Activated CD8-positive, alpha-beta memory T cell treated with anti-CD3 and anti-CD28 coated beads for 36 hours (primary cell): Measurements from ENCODE around the gene GIPR. TPM values are rescaled to one million over a fixed set of nuclear protein-coding genes. Genes with fewer than 3 reads are reported as not detected.
"Not testable (repeated sequence)": the region's sequence is repeated elsewhere in the genome, so short reads cannot be mapped to it uniquely, and the experiment has no call there.

Source experiments
- CTCF ChIA-PET: fragments of 350-600 bp; sonication (Branson Sonifier 250); formaldehyde crosslinking; loops from one replicate; lab custom pipeline; 2021; ENCODE audit warnings: antibody characterized with exemption; lab: Charles Lee
- POLR2A ChIA-PET: fragments of 350-600 bp; sonication (Branson Sonifier 250); formaldehyde crosslinking; loops from one replicate; lab custom pipeline; 2021; ENCODE audit warnings: antibody characterized with exemption; lab: Charles Lee
- total RNA-seq, 2 experiments: library from RNA; stranded (reverse); gene quantifications; one replicate each; pipeline ENCODE4 v1.2.3, GENCODE V29; 2021

The GIPR gene
- total RNA-seq, 2 experiments from 2014 or later = 2.4 to 2.8 TPM

DNA sequence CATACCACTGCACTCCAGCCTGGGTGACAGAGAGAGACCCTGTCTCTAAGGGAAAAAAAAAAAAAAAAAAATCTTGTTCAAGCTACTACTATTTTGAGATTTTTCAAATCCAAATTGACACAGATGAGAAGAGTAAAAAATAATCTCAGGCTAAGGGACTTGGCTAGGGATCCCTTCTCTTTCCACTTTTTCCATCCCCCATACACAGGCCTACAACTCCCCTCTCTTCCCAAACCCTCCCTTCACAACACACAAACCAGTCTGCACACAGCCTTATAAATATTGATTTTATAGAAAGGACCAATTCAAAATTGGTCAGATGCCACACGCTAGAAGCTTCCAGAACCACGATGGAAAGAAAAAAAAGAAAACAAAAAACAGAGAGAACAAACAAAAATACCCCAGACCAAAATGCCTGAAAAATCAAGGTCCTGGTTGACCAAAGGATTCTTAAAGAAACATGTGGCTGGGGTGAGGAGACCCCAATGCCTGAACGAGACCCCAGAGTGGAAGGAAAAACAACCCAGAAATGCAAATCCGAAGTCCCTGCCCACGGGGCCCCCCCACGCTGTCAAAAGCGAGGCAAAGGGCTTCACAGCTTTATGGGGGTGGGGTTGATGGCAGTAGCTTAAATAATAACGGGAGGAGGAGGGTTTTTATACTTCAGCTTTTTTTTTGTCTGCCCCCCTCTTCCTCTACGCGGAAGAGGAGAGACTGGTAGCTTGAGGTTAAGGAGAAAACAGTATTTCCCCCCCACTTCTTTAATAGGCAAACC, 42.5 kb downstream of the GIPR start:
- ChIA-PET CTCF (interaction anchor here (1.0 kb wide), 1 partner anchor 58 kb away, joined by 4 read pairs; no protein-coding TSS in a partner anchor), POLR2A (no interaction called here)

GRCh38 chr19:45711851-45712698, 44.1 kb downstream of the GIPR start:
- ChIA-PET CTCF (interaction anchor here (1.6 to 1.9 kb wide), 2 partner anchors 18 to 21 kb away, joined by 5 to 8 read pairs; no protein-coding TSS in a partner anchor), POLR2A (no interaction called here)

GRCh38 chr19:45712699-45713067, 44.7 kb downstream of the GIPR start:
- POLR2A ChIA-PET = no interaction called here

GRCh38 chr19:45713141-45713540, 45.1 kb downstream of the GIPR start:
- ChIA-PET POLR2A (interaction anchor here (0.7 kb wide), 2 partner anchors 9 to 42 kb away, joined by 4 to 10 read pairs; no protein-coding TSS in a partner anchor), CTCF (interaction anchor here (1.6 to 1.9 kb wide), 2 partner anchors 20 to 22 kb away, joined by 5 to 8 read pairs; no protein-coding TSS in a partner anchor)

More at GRCh38 chr19:45712699-45713067, 44.7 kb downstream of the GIPR start:
- CTCF ChIA-PET = interaction anchor here (1.6 to 1.9 kb wide), 2 partner anchors 19 to 22 kb away, joined by 5 to 8 read pairs; no protein-coding TSS in a partner anchor

GRCh38 chr19:45715139-45715538, 47.1 kb downstream of the GIPR start:
- POLR2A ChIA-PET = interaction anchor here (0.6 kb wide), 1 partner anchor 745 kb away, joined by 4 read pairs; no protein-coding TSS in a partner anchor
- CTCF ChIA-PET = interaction anchor here (0.7 to 1.4 kb wide), 5 partner anchors 10 to 276 kb away, joined by 3 to 7 read pairs (median 4); partner anchors contain the start of genes FBXO46 and QPCTL

DNA sequence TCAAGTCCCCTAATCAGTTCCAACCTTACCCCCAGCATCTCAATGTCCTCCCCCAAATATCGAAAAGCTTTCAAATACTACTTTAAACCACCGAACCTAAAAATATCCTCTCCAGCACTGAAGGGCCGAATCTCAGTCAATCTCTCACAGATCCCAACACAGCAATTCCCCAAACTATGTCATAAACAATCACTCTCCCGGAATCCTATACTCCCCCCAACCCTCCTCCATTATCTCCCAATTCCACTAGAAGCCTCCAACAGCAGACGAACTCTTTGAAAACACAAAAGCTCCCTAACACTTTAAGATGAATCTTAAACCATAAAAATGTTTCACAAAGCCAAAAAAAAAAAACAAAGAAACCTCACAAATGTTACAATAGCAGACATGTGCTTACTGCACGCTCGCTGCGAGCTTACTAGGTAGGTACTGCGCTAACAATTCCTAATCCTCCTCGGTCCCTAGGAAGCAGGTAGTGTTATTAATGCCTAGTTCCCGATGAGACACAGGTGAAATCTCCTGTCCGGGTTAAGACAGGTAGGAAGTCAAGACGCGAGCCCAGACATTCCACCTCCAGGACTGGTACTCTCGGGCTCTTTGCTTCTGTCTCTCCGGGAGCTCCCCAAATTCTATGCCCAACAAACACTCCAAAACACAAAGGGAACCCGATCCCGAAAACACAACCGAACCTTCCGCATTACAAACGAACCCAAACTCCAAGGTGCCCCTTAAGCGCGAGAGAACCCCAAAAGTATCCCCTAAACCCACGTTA, 48.5 kb downstream of the GIPR start:
- POLR2A ChIA-PET = interaction anchor here (0.6 to 2.7 kb wide), 8 partner anchors 9 to 250 kb away, joined by 3 to 17 read pairs (median 6); partner anchors contain the start of genes FBXO46, QPCTL, SIX5 and SNRPD2
- CTCF ChIA-PET = interaction anchor here (0.7 to 3.1 kb wide), 7 partner anchors 12 to 66 kb away, joined by 3 to 19 read pairs (median 7); partner anchors contain the start of genes DMPK, FBXO46, QPCTL and SIX5

DNA sequence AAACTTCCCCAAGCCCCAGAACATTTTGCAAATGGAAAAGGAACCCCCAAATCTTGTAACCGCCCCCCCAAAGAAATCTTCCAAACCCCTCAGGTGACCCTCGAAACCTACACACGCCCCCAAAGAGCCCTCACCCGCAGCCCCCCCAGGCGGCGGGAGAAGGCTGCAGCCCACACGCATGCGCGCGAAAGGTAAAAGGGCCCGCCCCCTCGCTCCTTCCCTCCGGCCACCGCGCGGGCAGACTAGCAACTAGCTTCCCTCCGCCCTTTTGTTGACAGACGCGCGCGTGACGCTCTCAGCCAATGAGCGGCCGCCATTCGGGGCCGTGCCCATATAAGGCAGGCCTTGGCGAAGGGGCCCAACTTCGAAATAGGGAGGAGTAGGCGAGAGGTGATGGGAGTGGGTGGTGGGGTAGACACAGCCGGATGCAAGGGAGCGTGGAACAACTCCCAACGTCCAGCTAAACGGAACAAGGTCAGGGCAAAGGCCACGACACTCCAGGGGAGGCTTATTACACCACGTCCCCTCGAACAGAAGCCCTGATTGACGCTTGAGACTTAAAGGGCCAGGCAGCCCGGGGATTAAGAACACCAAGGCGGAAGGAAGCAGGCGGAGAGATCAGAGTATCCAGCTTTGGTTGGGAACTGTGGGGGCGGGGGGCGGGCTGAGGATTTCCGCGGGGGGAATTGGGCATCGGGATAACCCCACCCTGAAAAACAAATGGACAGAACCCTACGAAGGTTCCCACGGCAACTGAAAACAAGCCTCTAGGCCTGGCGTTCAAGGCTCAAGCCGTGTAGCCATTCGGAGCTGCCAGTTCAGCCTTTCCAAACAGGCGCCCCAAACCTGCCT, 49.3 kb downstream of the GIPR start:
- ChIA-PET POLR2A (interaction anchor here (0.6 to 2.7 kb wide), 10 partner anchors 9 to 827 kb away, joined by 3 to 17 read pairs (median 5); partner anchors contain the start of genes FBXO46, QPCTL, SIX5 and SNRPD2), CTCF (interaction anchor here (0.5 to 3.1 kb wide), 9 partner anchors 10 to 278 kb away, joined by 3 to 19 read pairs (median 4); partner anchors contain the start of genes DMPK, FBXO46, QPCTL and SIX5)

- CTCF ChIA-PET = interaction anchor here (0.7 to 3.1 kb wide), 5 partner anchors 11 to 279 kb away, joined by 3 to 19 read pairs (median 7); partner anchors contain the start of genes FBXO46, QPCTL and SIX5
These were observed 50.1 kb downstream of the GIPR start for GRCh38 chr19:45717983-45718650.

GRCh38 chr19:45720065-45720464, 52.0 kb downstream of the GIPR start:
- CTCF ChIA-PET = interaction anchor here (1.2 to 1.6 kb wide), 2 partner anchors 49 to 79 kb away, joined by 3 to 10 read pairs; partner anchors contain the start of gene SIX5
- POLR2A ChIA-PET = interaction anchor here (0.8 to 1.1 kb wide), 2 partner anchors 10 to 28 kb away, joined by 5 to 6 read pairs; partner anchors contain the start of genes FBXO46, QPCTL and SNRPD2

More at GRCh38 chr19:45717983-45718650, 50.1 kb downstream of the GIPR start:
- POLR2A ChIA-PET = interaction anchor here (0.6 to 2.7 kb wide), 7 partner anchors 12 to 828 kb away, joined by 3 to 17 read pairs (median 5); partner anchors contain the start of genes FBXO46, QPCTL, SIX5 and SNRPD2

GRCh38 chr19:45728683-45729082, 60.7 kb downstream of the GIPR start:
- POLR2A ChIA-PET = not testable (repeated sequence)
- CTCF ChIA-PET = interaction anchor here (2.5 to 4.5 kb wide), 2 partner anchors 11 to 40 kb away, joined by 17 to 19 read pairs; partner anchors contain the start of gene SIX5

DNA sequence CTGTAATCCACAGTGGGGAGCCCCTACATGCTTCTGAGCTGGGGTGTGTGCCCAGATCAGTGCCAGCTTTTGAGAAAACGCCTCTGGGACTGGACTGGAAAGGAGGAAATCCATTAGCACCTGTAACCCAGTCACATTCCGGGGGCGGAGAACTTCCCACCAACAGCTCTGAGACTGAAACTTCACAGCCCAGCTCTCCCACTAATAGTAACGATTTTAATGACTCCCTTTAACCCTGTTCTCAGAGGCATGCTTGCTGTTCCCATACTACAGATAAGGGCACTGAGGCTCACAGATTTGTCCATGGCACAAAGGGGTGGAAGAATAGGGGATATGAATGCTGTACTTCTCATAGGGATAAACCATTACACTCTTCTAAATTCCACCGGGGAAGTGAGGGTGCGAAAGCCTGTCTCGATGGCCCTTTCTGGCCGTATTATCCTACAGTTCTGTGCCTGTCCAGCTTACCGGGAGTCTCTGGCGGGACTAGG, 61.8 kb downstream of the GIPR start:
- POLR2A ChIA-PET = interaction anchor here (0.6 to 2.4 kb wide), 6 partner anchors 10 to 39 kb away, joined by 3 to 17 read pairs (median 5); partner anchors contain the start of genes QPCTL, SIX5 and SNRPD2
- CTCF ChIA-PET = interaction anchor here (1.3 to 4.5 kb wide), 5 partner anchors 13 to 87 kb away, joined by 5 to 19 read pairs (median 14); partner anchors contain the start of genes QPCTL and SIX5

DNA sequence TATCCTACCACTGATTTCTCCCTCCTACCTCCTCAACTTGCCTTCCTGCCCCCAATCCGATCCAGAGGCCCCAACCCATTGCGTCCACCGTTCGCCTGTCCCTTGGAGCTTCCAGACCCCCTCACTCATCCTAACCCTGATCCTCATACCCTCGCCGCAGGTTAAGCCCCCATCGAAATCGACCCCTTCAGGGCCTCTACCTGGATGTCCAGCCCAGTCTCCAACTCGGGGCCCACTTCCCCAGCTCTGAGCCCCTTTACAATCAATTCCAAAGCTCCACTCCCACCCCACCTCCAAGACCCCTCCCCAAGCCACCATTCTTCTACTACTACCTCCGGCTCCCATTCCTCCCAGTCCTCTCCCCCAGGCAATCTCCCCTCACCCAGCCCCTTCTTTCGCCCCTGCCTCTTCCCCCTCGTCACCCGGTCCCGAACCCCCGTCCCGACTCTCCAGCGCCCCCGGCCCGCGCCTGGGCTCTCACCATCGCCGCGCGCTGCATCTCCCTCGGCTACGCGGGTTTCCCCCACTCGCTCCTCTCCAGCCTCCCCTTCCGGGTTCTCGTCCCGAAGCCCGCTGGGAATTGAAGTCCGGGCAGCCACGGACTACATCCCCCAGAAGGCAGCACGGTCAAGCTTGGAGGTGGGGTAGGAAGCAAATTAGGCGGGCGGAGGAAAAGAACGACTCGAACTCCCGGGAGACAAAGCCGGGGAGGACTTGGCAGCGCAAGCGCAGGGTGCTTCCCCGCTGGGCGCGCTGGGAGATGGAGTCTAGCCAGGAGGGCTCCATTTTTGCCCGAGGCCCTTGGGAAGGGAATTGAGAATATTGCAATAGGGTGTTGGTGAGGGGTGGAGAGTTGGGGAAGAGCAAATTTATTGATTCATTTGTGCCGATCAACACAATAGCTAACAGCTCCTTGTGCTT, 62.6 kb downstream of the GIPR start, which contains the start of gene FBXO46:
TSS of gene FBXO46 (minus strand) at position 529 of the 921 bp plus-strand sequence. CDS start 17,401 bp downstream, outside the sequence.
- POLR2A ChIA-PET = interaction anchor here (0.6 to 2.4 kb wide), 9 partner anchors 10 to 311 kb away, joined by 3 to 17 read pairs (median 5); partner anchors contain the start of genes QPCTL, SIX5 and SNRPD2
- CTCF ChIA-PET = interaction anchor here (0.6 to 4.5 kb wide), 9 partner anchors 13 to 178 kb away, joined by 3 to 19 read pairs (median 5); partner anchors contain the start of genes QPCTL and SIX5
